Ovary (tissue), 3 donors: Measurements from ENCODE around the gene DNTTIP2.

Experiments
- CTCF ChIP-seq, 3 donors: fragments of 450-650 bp in 2 of 3; fragments of 200-600 bp in 1 of 3; IDR thresholded peaks; one replicate each; pipeline versions ENCODE4 v1.5.1 to v1.8.0; 2016 to 2022; ENCODE audit warnings: antibody characterized with exemption in 3 of 3, mild to moderate bottlenecking in 1 of 3
- EP300 ChIP-seq: sonication (generic); formaldehyde crosslinking; IDR thresholded peaks from one replicate; pipeline ENCODE4 v1.6.1; 2017; ENCODE audit warnings: antibody characterized with exemption
- POLR2A ChIP-seq: fragments of 450-650 bp; IDR thresholded peaks from one replicate; pipeline ENCODE4 v1.6.1; 2017; ENCODE audit warnings: antibody characterized with exemption, mild to moderate bottlenecking, moderate library complexity
- donor health status: DM: no; HTN: no; CAD: no.

- TF ChIP-seq CTCF (IDR thresholded peaks at IDR 0.05) (no peak), POLR2A (no peak), EP300 (no peak)
These were observed 40.8 kb upstream of the DNTTIP2 start for GRCh38 chr1:93919780-93920179.
